DOHH2 (cell line): ENCODE data around the gene SPATA33.

Experiments used
- H3F3A ChIP-seq: fragments of 200-600 bp; sonication (generic), shearing (Covaris generic); 2 replicates; pipeline ENCODE4 v1.6.0; 2016; ENCODE audit warnings: antibody characterized with exemption, mild to moderate bottlenecking; ENCODE audit not compliant: control insufficient read depth, insufficient read depth
- H3K27ac ChIP-seq: fragments of 200-600 bp; sonication (generic); 2 replicates; pipeline ENCODE4 v1.5.1; 2014; ENCODE audit warnings: low read depth, mild to moderate bottlenecking, low read length, moderate library complexity
- H3K27me3 ChIP-seq: fragments of 200-600 bp; sonication (generic); 2 replicates; pipeline ENCODE4 v1.6.1; 2014; ENCODE audit warnings: mild to moderate bottlenecking, low read length, mixed read lengths; ENCODE audit not compliant: control insufficient read depth
- H3K36me3 ChIP-seq: fragments of 200-600 bp; sonication (generic); 2 replicates; pipeline ENCODE4 v1.6.1; 2014; ENCODE audit warnings: mild to moderate bottlenecking, low read length, moderate library complexity, mixed read lengths; ENCODE audit not compliant: control insufficient read depth
- H3K4me1 ChIP-seq: fragments of 200-600 bp; sonication (generic); 2 replicates; pipeline ENCODE4 v1.6.1; 2014; ENCODE audit warnings: mild to moderate bottlenecking, low read length, mixed read lengths; ENCODE audit not compliant: control insufficient read depth
- H3K4me2 ChIP-seq: fragments of 200-600 bp; sonication (generic); 2 replicates; pipeline ENCODE4 v1.6.0; 2014; ENCODE audit warnings: mild to moderate bottlenecking, low read length, moderate library complexity
- H3K4me3 ChIP-seq: fragments of 200-600 bp; sonication (generic); 2 replicates; pipeline ENCODE4 v1.5.1; 2014; ENCODE audit warnings: mild to moderate bottlenecking, low read length, mixed read lengths
- H3K79me2 ChIP-seq: fragments of 200-600 bp; sonication (generic); 2 replicates; pipeline ENCODE4 v1.6.1; 2014; ENCODE audit warnings: mild to moderate bottlenecking, low read length, mixed read lengths; ENCODE audit not compliant: control insufficient read depth
- H3K9me2 ChIP-seq: fragments of 200-600 bp; sonication (generic); replicated peaks from 2 replicates; pipeline ENCODE4 v1.6.1; 2014; ENCODE audit warnings: mild to moderate bottlenecking, low read length, mixed read lengths; ENCODE audit not compliant: control insufficient read depth
- H3K9me3 ChIP-seq: fragments of 200-600 bp; sonication (generic); 2 replicates; pipeline ENCODE4 v1.6.1; 2014; ENCODE audit warnings: antibody characterized with exemption, low read length, mixed read lengths; ENCODE audit not compliant: control insufficient read depth, insufficient read depth
- H4K20me1 ChIP-seq: fragments of 200-600 bp; sonication (generic); 2 replicates; pipeline ENCODE4 v1.6.0; 2014; ENCODE audit warnings: low read depth, mild to moderate bottlenecking, antibody characterized with exemption, low read length, moderate library complexity; ENCODE audit not compliant: control insufficient read depth, insufficient read depth
- CTCF ChIP-seq: fragments of 200-600 bp; sonication (generic); IDR thresholded peaks from one replicate; pipeline ENCODE4 v1.5.1; 2014; ENCODE audit warnings: antibody characterized with exemption, mild to moderate bottlenecking, low read depth, low read length; ENCODE audit not compliant: poor library complexity, severe bottlenecking
- EZH2phosphoT487 ChIP-seq: fragments of 200-600 bp; sonication (generic); IDR thresholded peaks from 2 replicates; pipeline ENCODE4 v1.6.1; 2017; ENCODE audit warnings: borderline replicate concordance, mild to moderate bottlenecking, antibody characterized with exemption, low read length, moderate library complexity, mixed read lengths

SPATA33 gene

GRCh38 chr16:89646906-89647305 is 10.7 kb upstream of the SPATA33 start:
- H3F3A ChIP-seq, result no peaks in the 10 kb centered on the region
- no peak overlapping the region for H3K4me3 ChIP-seq
- no peak overlapping the region for H3K27ac ChIP-seq
- TF ChIP-seq CTCF, result no peak
- TF ChIP-seq EZH2phosphoT487, result no peak
- no peaks in the 10 kb centered on the region for H3K27me3 ChIP-seq
- H4K20me1 ChIP-seq, result 0 out of 2 replicates have a peak, but pooled peaks cover 1% of the 10 kb centered on the region
- no peak overlapping the region for H3K4me2 ChIP-seq
- H3K9me3 ChIP-seq, result no peaks in the 10 kb centered on the region
- H3K4me1 ChIP-seq, result no peaks in the 10 kb centered on the region
- H3K36me3 ChIP-seq, result peaks cover 26% of the 10 kb centered on the region
- H3K79me2 ChIP-seq, result peaks cover 8% of the 10 kb centered on the region
- H3K9me2 ChIP-seq, result no peaks in the 10 kb centered on the region

- Histone ChIP-seq H3K4me2 (no peak overlapping the region), H3F3A (no peaks in the 10 kb centered on the region), H3K4me1 (peaks cover 5% of the 10 kb centered on the region), H3K36me3 (peaks cover 23% of the 10 kb centered on the region), H3K9me3 (no peaks in the 10 kb centered on the region), H3K4me3 (no peak overlapping the region), H4K20me1 (peaks cover 4% of the 10 kb centered on the region; the same call in 1 of the 2 replicates), H3K27ac (no peak overlapping the region), H3K9me2 (no peaks in the 10 kb centered on the region), H3K27me3 (no peaks in the 10 kb centered on the region), H3K79me2 (peaks cover 44% of the 10 kb centered on the region)
- TF ChIP-seq EZH2phosphoT487 (no peak), CTCF (no peak)
These were observed 6.1 kb upstream of the SPATA33 start for GRCh38 chr16:89651584-89651983.

GRCh38 chr16:89653656-89654295 is 3.9 kb upstream of the SPATA33 start:
- no peak overlapping the region for H3K4me3 ChIP-seq
- no peaks in the 10 kb centered on the region for H3F3A ChIP-seq
- TF ChIP-seq EZH2phosphoT487, result no peak
- peaks cover 62% of the 10 kb centered on the region for H3K79me2 ChIP-seq
- no peaks in the 10 kb centered on the region for H3K9me2 ChIP-seq
- peaks cover 7% of the 10 kb centered on the region; the same call in 1 of the 2 replicates for H4K20me1 ChIP-seq
- peaks cover 18% of the 10 kb centered on the region for H3K36me3 ChIP-seq
- H3K4me1 ChIP-seq, result peaks cover 13% of the 10 kb centered on the region
- H3K27ac ChIP-seq, result no peak overlapping the region
- no peak overlapping the region for H3K4me2 ChIP-seq
- H3K27me3 ChIP-seq, result no peaks in the 10 kb centered on the region
- no peaks in the 10 kb centered on the region for H3K9me3 ChIP-seq

GRCh38 chr16:89655062-89655643 is 2.5 kb upstream of the SPATA33 start:
- Histone ChIP-seq H3K9me3 (no peaks in the 10 kb centered on the region), H3K27ac (no peak overlapping the region), H3K4me2 (no peak overlapping the region), H3K4me1 (peaks cover 20% of the 10 kb centered on the region), H3K27me3 (no peaks in the 10 kb centered on the region), H3K4me3 (no peak overlapping the region), H3F3A (no peaks in the 10 kb centered on the region), H4K20me1 (peaks cover 7% of the 10 kb centered on the region), H3K79me2 (peaks cover 76% of the 10 kb centered on the region), H3K36me3 (peaks cover 22% of the 10 kb centered on the region), H3K9me2 (no peaks in the 10 kb centered on the region)
- TF ChIP-seq EZH2phosphoT487, result no peak
